HG02571 (cell line): ENCODE measurements around the gene MMP3.

Experiments
- ATAC-seq: cut with Tn5 transposase; IDR thresholded peaks from one replicate; pipeline ENCODE4 v1.9.1; 2021; ENCODE audit warnings: mild to moderate bottlenecking, moderate library complexity; ENCODE audit not compliant: unreplicated experiment

The MMP3 gene

GRCh38 chr11:102792604-102793003 is 50.8 kb downstream of the MMP3 start:
- no peak for ATAC-seq

- no peak for ATAC-seq
These were observed 52.0 kb downstream of the MMP3 start for GRCh38 chr11:102791271-102792036.

- ATAC-seq, result no peak
These were observed 54.9 kb downstream of the MMP3 start for GRCh38 chr11:102788334-102788995.
